SK-N-SH treated with all-trans-retinoic acid at 6 μM for 48 hours (cell line): ENCODE data around the gene EIF3M.

Source experiments
- ATAC-seq: fragments of 200-7000 bp; cut with Tn5 transposase; 3 replicates; pipeline ENCODE4 v1.9.1; 2020; ENCODE audit warnings: mild to moderate bottlenecking, moderate library complexity
- ARNTL ChIP-seq: fragments of 450-650 bp; formaldehyde crosslinking; IDR thresholded peaks from 2 replicates; pipeline ENCODE4 v1.5.0; 2020; ENCODE audit warnings: low read depth, mild to moderate bottlenecking, moderate library complexity, borderline replicate concordance
- BACH2 ChIP-seq: fragments of 250-450 bp; sonication (Bioruptor Pico); IDR thresholded peaks from 2 replicates; pipeline ENCODE4 v1.9.0; 2021; ENCODE audit warnings: mild to moderate bottlenecking, borderline replicate concordance
- CREB5 ChIP-seq: fragments of 250-450 bp; sonication (Bioruptor Pico); IDR thresholded peaks from 2 replicates; pipeline ENCODE4 v1.5.1; 2020; ENCODE audit warnings: low read depth, mild to moderate bottlenecking, moderate library complexity
- CSDC2 ChIP-seq: fragments of 250-450 bp; sonication (Bioruptor Pico); IDR thresholded peaks from 2 replicates; pipeline ENCODE4 v1.5.0; 2020; ENCODE audit warnings: mild to moderate bottlenecking, moderate library complexity
- CSRNP3 ChIP-seq: fragments of 250-450 bp; sonication (Bioruptor Pico); IDR thresholded peaks from 2 replicates; pipeline ENCODE4 v1.5.1; 2021; ENCODE audit warnings: mild to moderate bottlenecking, moderate library complexity
- ESRRG ChIP-seq: fragments of 250-450 bp; sonication (Bioruptor Pico); IDR thresholded peaks from 2 replicates; pipeline ENCODE4 v1.6.1; 2021; ENCODE audit warnings: mild to moderate bottlenecking
- GLIS3 ChIP-seq: fragments of 250-450 bp; sonication (Bioruptor Pico); IDR thresholded peaks from 2 replicates; pipeline ENCODE4 v1.5.0; 2020; ENCODE audit warnings: mild to moderate bottlenecking, moderate library complexity
- ISL1 ChIP-seq: fragments of 250-450 bp; sonication (Bioruptor Pico); IDR thresholded peaks from 2 replicates; pipeline ENCODE4 v2.1.2; 2022; ENCODE audit warnings: mild to moderate bottlenecking, moderate library complexity
- PATZ1 ChIP-seq: fragments of 250-450 bp; sonication (Bioruptor Pico); IDR thresholded peaks from 2 replicates; pipeline ENCODE4 v1.8.0; 2020; ENCODE audit warnings: mild to moderate bottlenecking, moderate library complexity, borderline replicate concordance
- POU6F1 ChIP-seq: fragments of 250-450 bp; sonication (Bioruptor Pico); IDR thresholded peaks from 2 replicates; pipeline ENCODE4 v1.8.0; 2021; ENCODE audit warnings: low read depth, mild to moderate bottlenecking, moderate library complexity, borderline replicate concordance
- PPARA ChIP-seq: fragments of 250-450 bp; sonication (Bioruptor Pico); IDR thresholded peaks from 2 replicates; pipeline ENCODE4 v1.5.0; 2020; ENCODE audit warnings: mild to moderate bottlenecking, borderline replicate concordance
- SNAI2 ChIP-seq: fragments of 250-450 bp; sonication (Bioruptor Pico); IDR thresholded peaks from 2 replicates; pipeline ENCODE4 v1.5.0; 2020; ENCODE audit warnings: mild to moderate bottlenecking, moderate library complexity
- TCF4 ChIP-seq: fragments of 250-450 bp; sonication (Bioruptor Pico); IDR thresholded peaks from 2 replicates; pipeline ENCODE4 v1.8.0; 2021; ENCODE audit warnings: mild to moderate bottlenecking, moderate library complexity, borderline replicate concordance
- TSHZ2 ChIP-seq: fragments of 250-450 bp; sonication (Bioruptor Pico); IDR thresholded peaks from 2 replicates; pipeline ENCODE4 v1.5.0; 2020; ENCODE audit warnings: mild to moderate bottlenecking, moderate library complexity
- ZC3H10 ChIP-seq: fragments of 250-450 bp; sonication (Bioruptor Pico); IDR thresholded peaks from 2 replicates; pipeline ENCODE4 v1.5.1; 2021; ENCODE audit warnings: mild to moderate bottlenecking, moderate library complexity
- ZFP3 ChIP-seq: fragments of 250-450 bp; sonication (Bioruptor Pico); IDR thresholded peaks from 2 replicates; pipeline ENCODE4 v1.5.0; 2020; ENCODE audit warnings: mild to moderate bottlenecking, moderate library complexity
- ZFP30 ChIP-seq: fragments of 450-650 bp; formaldehyde crosslinking; IDR thresholded peaks from 2 replicates; pipeline ENCODE4 v1.5.0; 2022; ENCODE audit warnings: mild to moderate bottlenecking, moderate library complexity
- ZNF565 ChIP-seq: fragments of 450-650 bp; formaldehyde crosslinking; conservative IDR thresholded peaks from 2 replicates; pipeline ENCODE4 v1.5.0; 2020; ENCODE audit warnings: low read depth, mild to moderate bottlenecking, moderate library complexity
- ZNF70 ChIP-seq: fragments of 450-650 bp; formaldehyde crosslinking; IDR thresholded peaks from 2 replicates; pipeline ENCODE4 v1.5.0; 2020; ENCODE audit warnings: mild to moderate bottlenecking, moderate library complexity
- ZNF8 ChIP-seq: fragments of 450-650 bp; formaldehyde crosslinking; IDR thresholded peaks from 2 replicates; pipeline ENCODE4 v1.5.0; 2020; ENCODE audit warnings: mild to moderate bottlenecking, moderate library complexity

The EIF3M gene

GRCh38 chr11:32538804-32539203, 44.8 kb upstream of the EIF3M start (continued):
- no peak for TF ChIP-seq CSRNP3 (CRISPR knock-in tag)
- no peak for TF ChIP-seq ZNF70
- no peak for TF ChIP-seq ZC3H10 (CRISPR knock-in tag)
- TF ChIP-seq ZNF565 (CRISPR knock-in tag): no peak
- no peak for TF ChIP-seq PATZ1 (CRISPR knock-in tag)
- no peak for TF ChIP-seq ARNTL (CRISPR knock-in tag)
- no peak for TF ChIP-seq SNAI2 (CRISPR knock-in tag)
- no peak for TF ChIP-seq ZNF8 (CRISPR knock-in tag)
- TF ChIP-seq ZFP3 (CRISPR knock-in tag): no peak
- TF ChIP-seq ISL1 (CRISPR knock-in tag): no peak
- no peak for TF ChIP-seq ESRRG (CRISPR knock-in tag)
- TF ChIP-seq GLIS3 (CRISPR knock-in tag): no peak

- ATAC-seq: no peak
- TF ChIP-seq ZC3H10 (CRISPR knock-in tag) (no peak), PPARA (CRISPR knock-in tag) (no peak), POU6F1 (CRISPR knock-in tag) (no peak), TCF4 (CRISPR knock-in tag) (no peak), CSDC2 (CRISPR knock-in tag) (no peak), ZNF70 (no peak), ESRRG (CRISPR knock-in tag) (no peak), BACH2 (CRISPR knock-in tag) (no peak), ISL1 (CRISPR knock-in tag) (no peak), ZNF8 (CRISPR knock-in tag) (no peak), ARNTL (CRISPR knock-in tag) (no peak), PATZ1 (CRISPR knock-in tag) (no peak), CSRNP3 (CRISPR knock-in tag) (no peak), TSHZ2 (no peak), CREB5 (CRISPR knock-in tag) (no peak), ZNF565 (CRISPR knock-in tag) (no peak), SNAI2 (CRISPR knock-in tag) (no peak), ZFP30 (CRISPR knock-in tag) (no peak), GLIS3 (CRISPR knock-in tag) (no peak)
Measured at GRCh38 chr11:32549611-32550187, 33.9 kb upstream of the EIF3M start.
